T-helper 1 cell treated with Interleukin-12 subunit alpha and Interleukin-12 subunit beta and Interleukin-4 antibody, amounts not matched to agents 30 ng/mL and 1 ng/mL, for 36 hours (primary cell): ENCODE measurements around the gene CFB. TPM values are rescaled to one million over a fixed set of nuclear protein-coding genes. Genes with fewer than 3 reads are reported as not detected.
"Not testable (repeated sequence)": the region's sequence is repeated elsewhere in the genome, so short reads cannot be mapped to it uniquely, and the experiment has no call there.

Experiments
- intact Hi-C: fragments of 100-400 bp; cut with micrococcal nuclease; formaldehyde crosslinking; loops from one replicate; pipeline ENCODE4 v1.15.1; 2024
- total RNA-seq: library from RNA; stranded (reverse); gene quantifications from 2 replicates; pipeline ENCODE4 v1.2.3, GENCODE V29; 2022

The CFB gene
- total RNA-seq, 1 donor from 2014 or later = 0.59 TPM

- intact Hi-C loops = no loop called here
Measured at GRCh38 chr6:31911826-31912585, 33.9 kb upstream of the CFB start.

GRCh38 chr6:31915351-31915750 is 30.5 kb upstream of the CFB start:
- intact Hi-C loops = no loop called here

GRCh38 chr6:31915756-31916155 is 30.1 kb upstream of the CFB start:
- intact Hi-C loops = no loop called here

GRCh38 chr6:31918069-31918720 is 27.7 kb upstream of the CFB start:
- intact Hi-C loops = no loop called here

- intact Hi-C loops = no loop called here
Measured at GRCh38 chr6:31919624-31920303, 26.1 kb upstream of the CFB start.

GRCh38 chr6:31920811-31921210 is 25.1 kb upstream of the CFB start:
- intact Hi-C loops = no loop called here

GRCh38 chr6:31922942-31923341 is 23.0 kb upstream of the CFB start:
- intact Hi-C loops = no loop called here

GRCh38 chr6:31927242-31927862 is 18.5 kb upstream of the CFB start, which contains the start of gene C2:
Gene C2 (plus strand): TSS chr6:31927717. CDS start chr6:31927753, 36 bp downstream.
- intact Hi-C loops = no loop called here

- intact Hi-C loops = no loop called here
Measured at GRCh38 chr6:31927863-31928671, 17.8 kb upstream of the CFB start.

- intact Hi-C loops = no loop called here
Measured at GRCh38 chr6:31928672-31928939, 17.3 kb upstream of the CFB start.

- intact Hi-C loops = no loop called here
Measured at GRCh38 chr6:31930962-31931361, 14.9 kb upstream of the CFB start.

- intact Hi-C loops = not testable (repeated sequence)
Measured at GRCh38 chr6:31932137-31932536, 13.8 kb upstream of the CFB start.

- intact Hi-C loops = no loop called here
Measured at GRCh38 chr6:31933537-31933936, 12.4 kb upstream of the CFB start.

GRCh38 chr6:31935021-31935420 is 10.9 kb upstream of the CFB start:
- intact Hi-C loops = no loop called here

GRCh38 chr6:31935823-31936222 is 10.1 kb upstream of the CFB start:
- intact Hi-C loops = no loop called here

- intact Hi-C loops = no loop called here
Measured at GRCh38 chr6:31940256-31940664, 5.6 kb upstream of the CFB start.

- intact Hi-C loops = no loop called here
Measured at GRCh38 chr6:31943742-31944141, 2.2 kb upstream of the CFB start.

GRCh38 chr6:31945154-31945506 is 765 bp upstream of the CFB start:
- intact Hi-C loops = no loop called here

GRCh38 chr6:31946370-31946885 is 533 bp downstream of the CFB start:
- intact Hi-C loops = no loop called here

GRCh38 chr6:31947070-31947675 is 1.3 kb downstream of the CFB start:
- intact Hi-C loops = no loop called here

GRCh38 chr6:31947864-31948263 is 2.0 kb downstream of the CFB start:
- intact Hi-C loops = no loop called here
